K562 (cell line): Measurements from ENCODE around the gene NIPSNAP2.

ENCODE experiments used
- CTCF ChIP-seq, 3 experiments: IDR thresholded peaks in 2 of 3; conservative IDR thresholded peaks in 1 of 3; 2 replicates each; pipeline ENCODE4 v1.5.1; 2011 to 2012; ENCODE audit warnings: low read length in 3 of 3, mild to moderate bottlenecking in 3 of 3, control low read depth in 2 of 3, improper control_type of control experiment in 1 of 3, inconsistent platforms in 1 of 3, low read depth in 1 of 3, mixed read lengths in 1 of 3, moderate library complexity in 1 of 3; ENCODE audit not compliant: insufficient read depth in 2 of 3
- EP400 ChIP-seq: fragments of 450-650 bp; IDR thresholded peaks from 2 replicates; pipeline ENCODE4 v1.6.1; 2017; ENCODE audit warnings: antibody characterized with exemption, mild to moderate bottlenecking, moderate library complexity
- FOXM1 ChIP-seq, 2 experiments: fragments of 450-650 bp in 1 of 2; sonication (generic) in 1 of 2; formaldehyde crosslinking in 1 of 2; IDR thresholded peaks; 2 replicates each; pipeline versions ENCODE4 v1.6.1 to v1.9.0; 2017 to 2022; ENCODE audit warnings: low read depth in 2 of 2, mild to moderate bottlenecking in 2 of 2, missing genetic modification reagents in 1 of 2, moderate library complexity in 1 of 2
- MTA2 ChIP-seq: fragments of 450-650 bp; IDR thresholded peaks from 2 replicates; pipeline ENCODE4 v1.6.1; 2016; ENCODE audit warnings: low read depth
- MXI1 ChIP-seq: IDR thresholded peaks from 2 replicates; pipeline ENCODE4 v1.6.1; 2011; ENCODE audit warnings: low read depth, mild to moderate bottlenecking, improper control_type of control experiment, low read length
- POLR2A ChIP-seq: fragments of 450-650 bp; conservative IDR thresholded peaks from 2 replicates; pipeline ENCODE4 v1.6.1; 2016
- ZNF512 ChIP-seq: IDR thresholded peaks from 2 replicates; pipeline ENCODE4 v1.6.1; 2016; ENCODE audit warnings: missing genetic modification characterization, missing compliant biosample characterization
- TF ChIP-seq, protein P1 (sequence below): IDR thresholded peaks from 2 replicates; pipeline ENCODE4 v1.6.1; 2012; ENCODE audit warnings: low read depth, low read length, improper control_type of control experiment, borderline replicate concordance

GRCh38 chr7:56007891-56008290 lies 43.5 kb downstream of the NIPSNAP2 start:
- TF ChIP-seq POLR2A, result no peak
- no peak for TF ChIP-seq EP400
- no peak for TF ChIP-seq CTCF (IDR thresholded peaks at IDR 0.05 in 2 of 3, conservative IDR thresholded peaks at IDR 0.05 in 1 of 3; ENCODE audit: insufficient read depth in 2 of 3, low read depth in 1 of 3, low read length in 3 of 3)
- TF ChIP-seq, protein P1, sequence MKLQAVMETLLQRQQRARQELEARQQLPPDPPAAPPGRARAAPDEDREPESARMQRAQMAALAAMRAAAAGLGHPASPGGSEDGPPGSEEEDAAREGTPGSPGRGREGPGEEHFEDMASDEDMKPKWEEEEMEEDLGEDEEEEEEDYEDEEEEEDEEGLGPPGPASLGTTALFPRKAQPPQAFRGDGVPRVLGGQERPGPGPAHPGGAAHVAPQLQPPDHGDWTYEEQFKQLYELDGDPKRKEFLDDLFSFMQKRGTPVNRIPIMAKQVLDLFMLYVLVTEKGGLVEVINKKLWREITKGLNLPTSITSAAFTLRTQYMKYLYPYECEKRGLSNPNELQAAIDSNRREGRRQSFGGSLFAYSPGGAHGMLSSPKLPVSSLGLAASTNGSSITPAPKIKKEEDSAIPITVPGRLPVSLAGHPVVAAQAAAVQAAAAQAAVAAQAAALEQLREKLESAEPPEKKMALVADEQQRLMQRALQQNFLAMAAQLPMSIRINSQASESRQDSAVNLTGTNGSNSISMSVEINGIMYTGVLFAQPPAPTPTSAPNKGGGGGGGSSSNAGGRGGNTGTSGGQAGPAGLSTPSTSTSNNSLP, result no peak
- TF ChIP-seq ZNF512, result no peak
- TF ChIP-seq MXI1, result no peak
- no peak for TF ChIP-seq FOXM1 (IDR thresholded peaks at IDR 0.05; ENCODE audit: low read depth)
- TF ChIP-seq FOXM1 (CRISPR knock-in tag; IDR thresholded peaks at IDR 0.05; ENCODE audit: low read depth), result no peak
- TF ChIP-seq MTA2, result no peak
